Urothelium cell line (cell line): Measurements from ENCODE around the gene FAM149A.

Experiments
- DNase-seq: peaks from one replicate; pipeline ENCODE4 v3.0.0; 2011; ENCODE audit warnings: low spot score, mixed read lengths
- FAIRE-seq: peaks from 2 replicates; lab custom pipeline; 2011; peaks lifted over from hg19 to GRCh38; lab: Jason Lieb, UNC

The FAM149A gene

DNA sequence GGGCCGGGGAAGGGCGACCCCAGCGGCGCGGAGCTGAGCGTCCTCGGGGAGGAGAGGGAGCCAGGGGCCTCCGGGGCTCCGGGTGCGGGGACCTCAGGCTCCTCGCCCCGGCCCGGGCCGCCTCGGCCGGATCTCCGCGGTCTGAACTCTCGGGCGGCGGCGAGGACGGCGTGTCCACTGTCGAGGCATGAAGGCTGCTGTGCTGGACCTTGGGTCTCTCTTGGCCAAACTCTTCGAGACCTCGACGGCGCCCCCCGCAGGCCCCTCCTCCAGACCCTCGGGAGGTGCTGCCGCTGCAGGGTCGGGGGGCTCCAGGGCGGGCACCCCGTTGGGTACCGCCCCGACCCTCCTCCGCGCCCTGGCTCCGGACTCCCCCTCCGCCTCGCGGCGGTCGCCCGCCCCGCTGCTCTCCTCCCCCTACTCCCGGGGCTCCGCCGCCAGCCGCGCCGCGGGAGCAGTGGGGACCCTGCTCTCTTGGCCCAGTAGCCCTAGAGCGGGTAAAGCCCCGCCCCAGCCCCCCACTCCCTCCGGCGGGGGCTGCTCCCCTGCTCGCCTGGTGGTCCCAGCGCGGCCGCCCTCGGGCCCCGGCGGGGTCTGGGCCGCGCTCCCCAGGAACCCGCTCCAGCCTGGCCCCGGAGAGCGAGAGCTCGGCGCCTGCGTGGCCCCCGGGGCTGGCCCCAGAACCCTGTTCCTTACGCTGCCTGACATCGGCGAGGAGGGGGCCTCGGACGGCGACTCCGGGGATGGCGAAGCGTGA, 564 bp downstream of the FAM149A start:
- DNase-seq: peak; percentile 47
- FAIRE-seq: no peak

DNA sequence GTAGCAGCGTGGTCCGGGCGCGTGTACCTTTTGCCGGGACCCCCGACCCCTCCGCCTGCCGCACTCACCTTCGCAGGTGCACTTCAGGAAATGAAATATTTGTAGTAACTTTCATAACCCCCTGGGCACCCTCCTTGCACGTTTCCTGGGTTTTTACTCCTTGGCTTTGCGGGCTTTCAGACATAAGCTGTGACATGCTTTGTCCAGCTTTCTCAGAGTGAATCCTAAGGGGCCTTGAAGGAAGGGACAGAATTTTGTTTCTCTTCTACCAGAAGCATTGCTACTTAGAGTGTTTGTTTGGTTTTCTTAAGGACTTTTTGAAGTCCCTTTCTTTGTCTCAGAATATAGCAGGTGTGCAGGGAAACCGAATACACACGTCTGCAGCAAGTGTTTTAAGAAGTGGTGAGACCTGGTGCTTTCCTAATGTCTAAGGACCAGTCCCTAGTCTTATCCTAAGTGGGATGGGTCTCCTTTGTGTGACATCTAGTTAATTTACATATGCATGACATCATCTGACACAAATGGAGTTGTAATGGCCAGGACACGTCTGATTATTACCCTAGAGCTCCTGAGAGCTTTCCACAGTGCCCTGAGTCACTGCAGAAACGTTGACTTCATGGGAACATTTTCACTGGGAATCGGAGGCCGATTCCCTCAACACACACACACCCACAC, 1.3 kb downstream of the FAM149A start:
- DNase-seq: peak; percentile 37
- no peak for FAIRE-seq

DNA sequence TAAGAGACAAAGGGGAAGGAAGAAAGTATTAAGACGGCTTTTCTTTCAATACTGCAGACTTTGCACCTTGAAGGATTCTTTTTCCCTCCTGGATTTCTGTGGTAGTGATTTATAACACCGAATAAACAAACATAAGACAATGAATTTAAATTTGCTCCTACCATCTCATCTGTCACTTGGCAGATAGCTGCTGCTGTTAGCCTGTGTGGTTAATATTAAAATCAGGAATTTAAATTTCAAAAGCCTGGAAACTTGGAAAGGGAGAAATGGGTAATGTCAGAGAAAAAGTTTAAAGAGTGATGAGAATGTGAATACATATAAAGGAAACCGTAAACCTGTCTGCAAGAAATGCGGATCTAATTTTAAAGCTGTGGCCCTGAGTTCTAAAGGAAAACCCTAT, 3.4 kb downstream of the FAM149A start:
- DNase-seq: no peak
- no peak for FAIRE-seq

DNA sequence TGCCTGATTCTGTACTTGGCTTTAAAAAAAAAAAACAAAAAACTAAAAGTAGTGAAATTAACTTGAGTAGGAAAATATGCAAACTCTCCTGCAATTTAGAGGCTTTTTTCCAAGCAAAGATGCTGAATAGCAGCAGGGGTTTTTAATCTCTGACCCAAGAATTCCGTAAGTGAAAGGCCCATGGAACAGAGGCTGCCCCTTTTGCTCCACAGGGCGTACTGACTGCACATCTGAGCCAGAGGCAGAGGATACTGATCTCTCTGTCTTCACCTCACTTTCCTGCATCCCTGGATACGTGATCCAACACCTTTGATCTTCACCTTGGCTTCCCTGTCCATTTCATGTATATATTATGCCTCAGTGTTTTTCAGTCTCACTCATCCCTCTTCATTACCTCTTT, 3.9 kb downstream of the FAM149A start:
- DNase-seq: no peak
- FAIRE-seq: no peak

DNA sequence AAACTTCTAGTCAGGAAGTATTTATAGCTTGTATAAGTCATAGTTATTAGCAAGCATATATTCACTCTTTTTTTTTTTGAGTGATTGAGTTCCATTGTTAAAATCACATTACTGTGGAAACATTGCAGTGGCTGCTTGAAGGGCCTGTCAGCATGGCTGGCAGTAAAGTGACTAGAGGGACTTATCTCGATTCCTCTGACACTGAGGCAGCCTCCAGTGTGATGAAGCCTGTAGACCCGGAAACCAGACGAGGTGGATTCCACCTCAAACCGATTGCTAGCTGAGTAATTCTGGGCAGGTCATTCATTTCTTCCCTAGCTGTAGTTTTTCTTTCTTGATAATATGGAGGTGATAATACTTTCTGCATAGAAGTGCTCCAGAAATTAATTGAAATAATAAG, 4.7 kb downstream of the FAM149A start:
- DNase-seq: no peak
- no peak for FAIRE-seq

DNA sequence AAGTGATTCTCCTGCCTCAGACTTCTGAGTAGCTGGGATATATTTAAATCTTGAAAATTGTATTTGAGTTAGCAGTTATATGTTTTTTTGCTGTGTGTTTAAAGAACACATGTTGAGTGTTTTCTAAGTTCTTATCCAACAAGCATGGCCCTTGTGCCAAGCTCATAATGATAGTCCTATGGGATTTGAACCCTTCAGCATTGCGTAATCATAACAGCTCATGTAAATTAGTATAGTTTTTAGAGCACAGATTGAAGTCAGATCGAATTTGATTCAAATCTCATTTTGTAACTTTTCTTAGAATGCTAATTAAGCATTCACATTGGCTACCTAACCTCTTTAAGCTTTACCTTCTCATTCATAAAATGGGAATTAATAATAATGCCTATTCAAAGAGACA, 12.2 kb downstream of the FAM149A start:
- DNase-seq (no peak), FAIRE-seq (no peak)

DNA sequence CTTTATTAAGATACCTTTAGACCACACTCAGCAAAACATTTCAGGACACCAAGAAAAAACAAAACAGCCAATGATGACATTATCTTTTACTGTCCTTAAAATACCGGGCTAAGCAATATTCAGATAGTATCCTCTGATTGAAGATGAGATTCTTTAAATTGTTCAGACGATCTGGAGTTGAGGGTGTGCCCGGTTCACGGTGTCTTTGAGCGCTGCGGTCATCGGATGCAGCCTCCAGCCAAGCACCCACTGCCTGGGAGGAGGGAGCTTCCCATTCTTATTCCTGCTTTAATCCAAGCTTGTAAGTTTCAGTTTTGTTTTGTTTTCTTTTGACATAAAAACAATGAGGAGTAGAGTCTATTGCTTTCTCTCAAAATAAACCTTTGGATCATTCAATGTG, 14.1 kb downstream of the FAM149A start:
- no peak for DNase-seq
- no peak for FAIRE-seq

DNA sequence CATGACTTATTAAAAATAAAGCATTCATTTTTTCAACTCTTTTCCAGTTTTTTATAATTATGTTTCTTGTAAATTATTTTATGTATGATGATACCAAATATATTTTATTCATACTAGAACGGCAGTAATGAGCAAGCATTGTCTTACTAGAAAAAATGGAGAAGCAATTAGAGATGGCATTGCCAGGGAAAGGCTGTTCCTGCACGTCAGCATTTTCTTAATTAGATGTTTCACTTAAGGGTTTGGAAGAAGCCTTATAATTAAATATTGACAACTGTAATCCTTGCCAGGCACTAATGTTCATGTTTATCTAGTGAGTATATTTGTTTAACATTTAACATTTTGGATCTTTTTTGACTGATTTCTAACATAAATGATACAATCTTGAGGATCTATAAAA, 16.6 kb downstream of the FAM149A start:
- DNase-seq: no peak
- FAIRE-seq: no peak

DNA sequence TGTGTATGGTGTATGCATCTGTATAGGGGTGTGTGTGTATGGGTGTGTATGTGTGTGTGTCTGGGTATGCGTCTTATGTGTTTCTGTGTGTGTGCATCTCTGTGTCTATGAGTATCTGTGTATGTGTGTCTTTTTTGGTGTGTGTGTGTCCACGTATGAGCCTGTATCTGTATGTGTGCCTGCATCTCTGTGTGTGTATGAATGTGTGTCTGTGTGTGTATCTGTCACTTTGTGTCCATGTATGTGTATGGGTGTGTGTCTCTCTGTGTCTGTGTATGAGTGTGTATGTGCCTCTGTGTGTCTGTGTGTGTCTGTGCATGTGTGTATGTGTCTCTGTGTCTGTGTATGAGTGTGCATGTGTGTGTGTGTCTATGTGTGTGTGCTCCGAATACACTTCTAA, 24.3 kb downstream of the FAM149A start:
- DNase-seq (no peak), FAIRE-seq (peak; percentile 42)

DNA sequence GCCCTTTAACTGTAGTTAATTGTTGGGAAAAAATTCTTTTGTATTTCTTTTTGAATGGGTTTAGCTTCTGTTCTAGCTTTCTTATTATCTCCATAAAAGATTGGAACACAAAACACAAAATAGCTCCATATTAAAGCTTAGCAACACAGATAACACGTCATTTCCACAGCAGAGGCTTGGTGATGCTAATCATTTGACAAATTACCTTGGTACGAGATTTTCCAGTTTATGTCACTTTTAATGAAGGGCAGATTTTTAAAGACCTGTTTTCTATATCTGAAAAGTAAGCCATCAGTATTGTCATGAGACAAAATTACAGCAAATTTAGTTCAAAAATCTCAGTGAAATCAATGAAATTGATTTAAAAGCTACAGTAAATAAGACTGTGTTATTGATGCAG, 27.4 kb downstream of the FAM149A start:
- no peak for FAIRE-seq

DNA sequence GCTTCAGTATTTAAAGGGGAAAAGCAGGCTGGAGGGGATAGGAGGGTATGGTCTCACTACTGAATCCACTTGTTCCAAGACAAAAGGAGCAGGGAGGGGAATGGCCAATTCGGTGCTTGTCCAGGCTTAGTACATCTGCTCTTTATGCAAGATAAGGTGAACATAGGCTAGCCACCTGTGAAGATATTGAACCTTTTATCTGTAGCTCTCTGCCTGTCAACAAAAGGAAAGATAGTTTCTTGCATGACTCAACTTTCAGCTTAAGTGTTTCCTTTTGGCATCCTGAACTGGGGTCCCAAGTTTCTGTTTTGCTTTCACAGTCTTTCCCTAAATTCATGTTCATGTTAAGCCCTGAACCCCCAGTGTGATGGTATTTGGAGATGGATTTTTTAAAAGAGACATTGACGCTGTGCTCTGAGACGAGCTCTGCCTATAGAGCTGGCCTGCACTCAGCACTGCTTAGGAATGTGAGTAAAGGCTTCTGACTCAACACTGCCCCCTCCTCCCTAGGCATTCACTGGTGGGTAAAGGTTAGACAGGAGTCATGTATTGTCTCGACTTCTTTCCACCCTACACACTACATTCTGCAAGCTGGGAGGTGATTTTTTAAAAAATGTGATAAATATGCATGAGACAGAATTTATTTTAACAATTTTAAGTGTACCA, 28.2 kb downstream of the FAM149A start:
- peak; percentile 68 for DNase-seq
- no peak for FAIRE-seq

More for the DNA sequence above, 27.4 kb downstream of the FAM149A start:
- no peak for DNase-seq

DNA sequence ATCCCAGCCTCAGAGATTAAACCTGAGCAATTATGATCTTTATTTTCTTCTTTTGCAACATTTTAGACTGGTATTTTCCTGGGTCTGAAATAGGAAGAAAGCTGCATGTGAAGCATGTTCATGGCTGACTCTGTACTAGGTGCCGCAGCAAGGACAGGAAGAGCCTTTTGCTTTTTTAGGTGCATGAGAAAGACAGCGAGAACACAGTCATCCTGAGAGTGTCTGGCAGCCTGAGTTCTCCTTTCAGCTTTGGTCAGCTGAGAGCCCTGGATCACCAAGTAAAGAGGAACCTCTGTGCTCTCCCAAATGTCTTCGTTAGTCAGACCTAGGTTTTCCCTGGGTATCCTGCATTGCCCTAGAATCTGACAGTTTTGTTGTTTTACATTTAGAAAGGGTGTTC, 29.8 kb downstream of the FAM149A start:
- FAIRE-seq (no peak), DNase-seq (no peak)

DNA sequence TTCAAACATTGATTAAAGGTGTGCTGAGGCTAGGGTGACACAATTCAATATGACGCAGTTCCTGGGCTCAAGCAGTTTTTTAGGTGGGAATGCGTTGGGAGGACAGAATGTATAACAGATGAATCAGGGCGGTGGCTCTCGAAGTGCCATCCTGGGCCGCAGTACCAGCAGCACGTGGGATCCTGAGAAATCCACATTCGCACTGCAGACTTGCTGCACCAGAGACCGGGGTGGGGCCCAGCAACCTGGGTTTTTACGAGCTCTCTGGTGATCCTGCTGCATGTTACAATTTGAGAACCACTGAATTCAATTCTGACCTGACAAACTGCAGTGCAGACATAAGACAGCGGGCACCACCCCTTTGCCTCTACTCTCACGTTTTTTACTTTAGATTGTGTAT, 30.4 kb downstream of the FAM149A start:
- DNase-seq (no peak), FAIRE-seq (no peak)

DNA sequence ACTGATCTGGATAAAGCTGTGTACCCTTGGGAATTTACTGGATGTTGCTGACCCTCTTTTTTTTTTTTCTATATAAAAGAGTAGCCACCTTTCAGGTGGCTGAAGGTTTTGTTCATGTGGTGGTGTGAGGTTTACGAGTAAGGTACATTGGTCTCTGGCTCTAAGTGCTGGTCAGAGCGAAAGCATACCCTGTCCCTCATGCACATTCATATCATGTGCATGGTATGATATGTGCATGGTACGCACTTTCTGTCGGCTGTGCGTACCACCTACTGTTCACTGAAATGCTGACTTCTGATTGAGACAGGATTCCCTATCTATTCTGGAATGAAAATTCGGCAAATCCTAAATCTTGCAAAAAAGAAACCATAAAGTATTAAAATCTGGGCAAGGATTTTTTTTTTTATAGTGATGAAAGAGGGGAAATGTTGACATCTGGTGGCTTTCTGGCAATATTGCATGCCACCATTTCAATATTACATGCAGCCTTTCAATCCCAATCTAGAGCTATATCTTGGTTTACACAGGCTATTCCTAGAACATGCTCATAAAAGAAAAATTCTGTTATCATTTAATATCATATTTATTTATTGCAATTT, 32.8 kb downstream of the FAM149A start:
- FAIRE-seq (no peak), DNase-seq (peak; percentile 24)

DNA sequence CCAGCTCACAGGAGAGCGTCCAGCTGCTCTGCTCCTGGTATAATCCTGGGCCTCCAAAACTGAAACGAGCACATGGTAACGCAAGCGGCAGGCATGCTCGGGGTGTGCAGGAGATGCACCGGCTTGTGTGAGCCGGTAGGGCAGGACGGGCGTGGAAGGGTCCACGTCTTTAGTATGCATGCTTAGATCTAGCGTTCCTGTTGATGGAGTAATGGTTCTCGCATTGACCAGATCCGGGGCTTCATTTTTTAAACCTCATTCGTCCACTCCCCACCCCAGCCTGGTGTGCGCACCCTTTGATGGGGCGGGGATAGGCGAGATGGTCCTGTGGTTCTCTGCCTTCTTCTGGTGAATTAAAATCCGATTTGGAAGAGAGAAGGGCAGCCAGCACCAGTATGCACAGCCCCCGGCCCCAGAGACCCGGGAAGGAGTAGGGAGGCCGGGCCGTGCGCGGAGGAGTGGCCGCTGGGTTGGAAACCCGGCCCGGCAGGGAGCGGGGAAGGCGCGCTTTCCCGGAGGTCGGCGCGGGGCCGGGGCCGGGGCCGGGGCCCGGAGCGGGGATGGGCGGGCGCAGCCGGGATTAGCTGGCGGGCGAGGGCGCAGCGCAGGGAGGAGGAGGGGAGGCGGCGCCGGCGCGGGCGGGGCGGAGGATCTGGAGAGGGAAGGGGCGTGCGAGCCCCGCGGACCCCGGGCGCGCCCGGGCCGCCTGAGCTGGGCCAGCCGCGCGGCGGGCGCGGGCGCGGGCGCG, 39.9 kb downstream of the FAM149A start:
- FAIRE-seq: no peak

DNA sequence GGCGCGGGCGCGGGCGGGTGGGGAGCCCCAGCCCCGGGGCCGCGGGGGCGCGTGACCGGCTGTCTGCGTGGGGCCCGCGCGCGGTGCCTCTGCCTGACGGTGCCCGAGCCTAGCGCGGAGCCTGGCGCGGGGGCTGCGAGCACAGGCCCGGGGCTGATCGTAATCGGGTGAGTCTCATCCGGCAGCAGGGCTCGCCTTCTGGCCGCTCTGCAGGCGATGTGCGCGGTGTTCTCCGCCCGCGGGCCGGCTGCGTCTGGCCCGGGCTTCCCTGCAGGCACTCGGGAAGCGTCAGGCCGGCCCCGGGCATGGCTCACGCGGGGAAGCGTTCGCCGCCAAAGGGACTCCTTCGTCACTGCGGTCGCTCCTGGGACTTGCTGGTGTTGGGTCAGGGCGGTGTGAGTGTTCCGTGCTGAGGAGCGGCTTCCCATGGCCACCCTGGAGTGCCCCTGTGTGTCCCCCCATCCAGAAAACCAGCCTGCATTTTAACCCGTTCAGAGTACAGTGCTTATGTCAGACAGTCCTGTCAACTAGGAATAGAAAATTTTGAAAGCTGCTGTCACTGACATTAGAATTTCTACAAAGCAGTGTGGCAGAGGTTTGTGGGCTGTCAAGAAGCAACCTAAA, 40.6 kb downstream of the FAM149A start:
- FAIRE-seq (no peak), DNase-seq (peak; percentile 63)

More for the DNA sequence above, 39.9 kb downstream of the FAM149A start:
- peak; percentile 52 for DNase-seq

DNA sequence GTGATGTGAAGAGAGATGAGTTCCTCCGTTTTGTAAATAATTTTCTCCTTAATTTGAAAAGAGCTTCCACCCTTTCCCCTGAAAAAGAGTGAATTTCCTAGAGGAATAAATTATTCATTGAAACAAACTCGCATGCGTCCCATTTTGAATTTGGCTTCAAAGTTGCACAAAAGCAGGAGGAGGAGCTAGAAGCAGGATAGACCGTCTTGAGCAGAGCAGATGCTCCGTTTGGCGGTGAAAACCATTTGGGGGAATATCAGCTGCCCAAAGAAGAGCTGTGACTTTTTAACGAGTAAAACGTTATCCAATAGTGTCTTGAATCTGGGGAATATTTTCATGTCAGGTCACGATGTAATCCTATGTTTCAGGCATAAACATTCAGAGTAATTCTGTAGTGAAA, 42.0 kb downstream of the FAM149A start:
- FAIRE-seq (no peak), DNase-seq (no peak)

DNA sequence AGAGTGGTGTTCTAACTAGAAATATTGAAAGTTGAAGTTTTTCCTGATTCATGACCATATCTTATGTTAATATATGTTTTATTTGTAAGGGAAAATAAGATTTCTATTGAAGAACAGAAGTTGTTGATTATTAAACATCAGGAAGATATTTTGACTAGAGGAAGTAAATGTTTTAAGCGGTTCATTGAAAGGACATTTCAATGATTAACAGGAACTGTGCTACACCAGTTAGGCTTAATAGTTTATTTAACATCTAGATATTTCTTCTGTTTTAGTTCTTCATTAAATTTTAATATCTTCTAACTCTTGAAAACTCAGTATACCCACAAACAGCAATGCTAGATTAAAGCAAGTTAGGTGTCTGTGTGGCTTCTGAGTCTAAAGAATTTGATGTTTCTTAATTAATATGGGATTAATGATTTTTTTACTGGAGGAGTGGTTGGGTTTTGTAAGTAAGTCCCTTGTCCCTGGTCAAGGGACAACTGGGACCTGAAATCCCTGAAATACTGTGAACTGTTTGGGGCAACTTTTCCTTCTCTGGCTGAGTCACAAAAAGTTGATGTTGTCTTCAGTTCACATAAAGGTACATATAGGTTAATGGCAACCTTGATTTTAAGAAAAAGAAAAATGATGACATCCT, 44.0 kb downstream of the FAM149A start:
- no peak for DNase-seq
- FAIRE-seq: no peak

DNA sequence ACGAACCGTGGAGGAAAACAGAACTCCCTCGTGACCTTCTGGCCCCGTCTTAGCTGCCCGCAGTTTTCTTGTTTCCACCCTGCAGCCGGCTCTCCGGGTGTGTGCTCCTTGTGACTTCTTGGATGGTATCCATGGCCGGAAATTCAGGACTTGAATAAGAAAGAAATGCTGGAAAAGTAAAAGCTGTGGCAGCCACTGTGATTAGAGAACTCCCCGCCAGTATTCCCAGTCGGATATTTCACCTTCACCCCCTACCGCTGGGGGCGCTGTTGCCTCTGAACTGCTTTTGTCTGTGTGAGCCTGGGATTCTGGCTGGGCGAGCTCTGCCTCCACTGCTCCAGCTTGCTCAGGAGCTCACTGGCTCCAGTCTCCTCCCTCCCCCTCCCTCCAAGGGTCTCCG, 45.4 kb downstream of the FAM149A start:
- no peak for DNase-seq
- FAIRE-seq: no peak

DNA sequence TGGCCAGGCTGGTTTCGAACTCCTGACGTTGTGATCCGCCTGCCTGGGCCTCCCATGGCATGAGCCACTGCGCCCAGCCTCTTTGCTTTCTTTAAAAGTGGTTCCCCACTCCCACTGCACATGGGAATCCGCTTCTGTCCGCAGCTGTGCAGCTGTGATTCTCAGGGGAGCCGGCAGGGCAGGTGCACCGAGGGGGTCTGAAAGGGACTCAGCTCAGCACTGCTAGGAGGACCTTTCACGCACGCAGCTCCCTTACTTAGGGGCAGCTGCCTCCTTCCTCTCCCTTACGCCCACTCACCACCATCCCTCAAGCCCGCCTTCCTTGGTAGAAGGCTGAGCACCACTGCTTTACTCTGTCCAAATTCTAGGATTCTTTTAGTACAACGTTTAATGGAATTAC, 46.4 kb downstream of the FAM149A start:
- FAIRE-seq (no peak), DNase-seq (no peak)
